AG04450 (cell line): ENCODE measurements around the gene MUC15. TPM values are rescaled to one million over a fixed set of nuclear protein-coding genes. Genes with fewer than 3 reads are reported as not detected.

Experiments used
- CTCF ChIA-PET: fragments of 300-600, 350-600 bp; formaldehyde crosslinking; extraction: SDS; loops from one replicate; lab custom pipeline; 2022; ENCODE audit warnings: antibody characterized with exemption, inconsistent platforms; lab: Charles Lee
- POLR2A ChIA-PET: fragments of 350-600 bp; formaldehyde crosslinking; extraction: SDS; loops from one replicate; lab custom pipeline; 2021; ENCODE audit warnings: antibody characterized with exemption, inconsistent platforms; lab: Yijun Ruan, JAX
- DNase-seq: peaks from one replicate; pipeline ENCODE4 v3.0.0-alpha.2; 2011; ENCODE audit warnings: low read depth, low spot score
- H3K27ac ChIP-seq: one replicate; pipeline ENCODE4 v1.5.1; 2012; ENCODE audit warnings: low read depth, low read length, control low read depth
- H3K27me3 ChIP-seq: one replicate; pipeline ENCODE4 v1.6.0; 2012; ENCODE audit warnings: low read length; ENCODE audit not compliant: control insufficient read depth, insufficient read depth
- H3K4me3 ChIP-seq: 2 replicates; pipeline ENCODE4 v1.5.1; 2011; ENCODE audit warnings: mild to moderate bottlenecking, low read depth, low read length, control low read depth
- H3K9me3 ChIP-seq: 2 replicates; pipeline ENCODE4 v1.5.1; 2012; ENCODE audit warnings: low read length; ENCODE audit not compliant: control insufficient read depth, insufficient read depth
- CTCF ChIP-seq: IDR thresholded peaks from 2 replicates; pipeline ENCODE4 v1.5.1; 2011; ENCODE audit warnings: low read depth, low read length, control low read depth, inconsistent platforms
- polyA plus RNA-seq: library from polyadenylated mRNA; depleted of rRNA; stranded (reverse); fragments of >200 nt; gene quantifications from 2 replicates; pipeline ENCODE4 v1.2.3, GENCODE V29; 2011; rRNA removed

Gene MUC15
- polyA plus RNA-seq, 1 experiment = not detected

GRCh38 chr11:26522912-26523610, 49.0 kb downstream of the MUC15 start:
- no peak for DNase-seq

DNA sequence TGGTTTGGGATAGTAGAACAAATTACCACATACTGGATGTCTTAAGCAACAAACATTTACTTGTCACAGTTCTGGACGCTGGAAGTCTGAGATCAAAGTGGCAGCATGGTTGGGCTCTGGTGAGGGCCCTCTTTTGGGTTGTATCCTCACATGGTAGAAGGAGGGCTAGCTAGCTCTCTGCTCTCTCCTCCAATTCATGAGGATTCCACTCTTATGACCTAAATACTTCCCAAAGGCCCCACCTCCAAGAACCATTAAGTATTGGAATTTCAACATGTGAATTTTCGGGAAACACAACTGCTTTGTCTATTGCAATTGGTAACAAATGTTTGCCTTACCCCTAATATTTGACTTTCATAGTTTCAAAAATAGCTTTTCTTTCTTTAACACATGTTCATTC, 52.6 kb downstream of the MUC15 start:
- no peak overlapping the region for H3K27ac ChIP-seq
- TF ChIP-seq CTCF = no peak
- CTCF ChIA-PET = no interaction called here
- POLR2A ChIA-PET = no interaction called here
- no peaks in the 10 kb centered on the region for H3K9me3 ChIP-seq
- H3K27me3 ChIP-seq = no peaks in the 10 kb centered on the region
- no peak for DNase-seq
- no peak overlapping the region for H3K4me3 ChIP-seq

More at GRCh38 chr11:26522912-26523610, 49.0 kb downstream of the MUC15 start:
- ChIA-PET CTCF (interaction anchor here (2.2 kb wide), 1 partner anchor 636 kb away, joined by 13 read pairs; no protein-coding TSS in a partner anchor), POLR2A (no interaction called here)
- Histone ChIP-seq H3K9me3 (no peaks in the 10 kb centered on the region), H3K4me3 (no peak overlapping the region), H3K27ac (no peak overlapping the region), H3K27me3 (no peaks in the 10 kb centered on the region)
- TF ChIP-seq CTCF = peak; percentile 29

- CTCF ChIA-PET = no interaction called here
- no peak for DNase-seq
- Histone ChIP-seq H3K27ac (no peak overlapping the region), H3K27me3 (no peaks in the 10 kb centered on the region), H3K4me3 (no peak overlapping the region), H3K9me3 (no peaks in the 10 kb centered on the region)
- no peak for TF ChIP-seq CTCF
- POLR2A ChIA-PET = no interaction called here
These were observed 59.9 kb downstream of the MUC15 start for GRCh38 chr11:26512196-26512595.

DNA sequence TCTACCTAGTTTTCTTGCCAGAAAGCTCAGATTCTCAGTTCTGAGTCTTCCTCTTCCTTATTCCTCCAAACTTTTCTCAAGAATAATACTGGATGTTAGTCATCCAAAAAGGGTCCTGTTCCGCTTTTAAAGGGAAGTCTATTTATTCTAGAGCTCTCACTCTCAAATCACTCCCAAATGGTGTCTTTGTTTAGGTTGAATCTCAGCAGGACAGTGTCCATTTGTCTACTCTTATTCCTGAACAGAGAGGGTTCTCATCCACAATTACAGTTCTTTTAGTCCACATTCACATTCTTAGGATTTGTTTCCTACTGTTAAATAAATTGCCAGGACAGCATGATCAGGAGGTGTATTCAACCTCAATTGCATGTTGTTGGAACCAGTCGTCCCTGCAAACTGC, 61.3 kb downstream of the MUC15 start:
- ChIA-PET CTCF (no interaction called here), POLR2A (no interaction called here)
- TF ChIP-seq CTCF = no peak
- H3K9me3 ChIP-seq = no peaks in the 10 kb centered on the region
- no peak overlapping the region for H3K27ac ChIP-seq
- DNase-seq = no peak
- H3K27me3 ChIP-seq = no peaks in the 10 kb centered on the region
- H3K4me3 ChIP-seq = no peak overlapping the region

- ChIA-PET POLR2A (no interaction called here), CTCF (no interaction called here)
- no peak for TF ChIP-seq CTCF
- Histone ChIP-seq H3K27ac (no peak overlapping the region), H3K9me3 (no peaks in the 10 kb centered on the region), H3K4me3 (no peak overlapping the region), H3K27me3 (no peaks in the 10 kb centered on the region)
- DNase-seq = no peak
These were observed 61.9 kb downstream of the MUC15 start for GRCh38 chr11:26510164-26510563.

Other genes starting within 250 kb of the MUC15 start
- gene ANO3, start 240.1 kb downstream of the MUC15 start, polyA plus RNA-seq = 0.02 and 0.06 TPM in 2 replicates
- not detected in 2 replicates for gene SLC5A12, start 149.8 kb upstream of the MUC15 start, polyA plus RNA-seq